Heart right ventricle (tissue), 16 donors: ENCODE results near the gene TMEM132D. TPM values are rescaled to one million over a fixed set of nuclear protein-coding genes. Genes with fewer than 3 reads are reported as not detected.

Experiments used
- ATAC-seq, 8 donors: fragments of 200-7000 bp; cut with Tn5 transposase; one replicate each; pipeline ENCODE4 v1.9.1; 2020; ENCODE audit warnings: mild to moderate bottlenecking in 8 of 8, moderate library complexity in 8 of 8, moderate number of reproducible peaks in 1 of 8
- DNase-seq, 2 donors: peaks; one replicate each; pipeline ENCODE4 v3.0.0-alpha.2; 2020
- H3K27ac ChIP-seq, 10 donors: fragments of 200-600 bp; sonication (generic) in 2 of 10; one replicate each; pipeline versions ENCODE4 v1.5.0 to v1.8.0; 2020 to 2022; ENCODE audit warnings: mild to moderate bottlenecking in 3 of 10
- H3K27me3 ChIP-seq, 7 donors: fragments of 200-600 bp; one replicate each; pipeline ENCODE4 v1.8.0; 2021 to 2022; ENCODE audit warnings: mild to moderate bottlenecking in 2 of 7
- H3K36me3 ChIP-seq, 9 donors: fragments of 200-600 bp; sonication (generic) in 1 of 9; one replicate each; pipeline versions ENCODE4 v1.5.0 to v1.8.0; 2020 to 2022; ENCODE audit warnings: mild to moderate bottlenecking in 2 of 9
- H3K4me1 ChIP-seq, 9 donors: fragments of 200-600 bp; sonication (generic) in 1 of 9; one replicate each; pipeline versions ENCODE4 v1.5.0 to v1.8.0; 2020 to 2022; ENCODE audit warnings: mild to moderate bottlenecking in 4 of 9
- H3K4me3 ChIP-seq, 10 donors: fragments of 200-600 bp; sonication (generic) in 2 of 10; one replicate each; pipeline versions ENCODE4 v1.5.0 to v1.8.0; 2020 to 2022; ENCODE audit warnings: mild to moderate bottlenecking in 7 of 10, moderate library complexity in 2 of 10
- H3K9me3 ChIP-seq, 11 donors: fragments of 200-600 bp in 10 of 11; sonication (generic) in 2 of 11; one replicate each; pipeline versions ENCODE4 v1.5.0 to v1.8.0; 2013 to 2022; ENCODE audit warnings: mild to moderate bottlenecking in 2 of 11, control low read depth in 1 of 11, moderate library complexity in 1 of 11
- CTCF ChIP-seq, 9 donors: fragments of 200-600 bp; sonication (generic) in 2 of 9; IDR thresholded peaks; one replicate each; pipeline versions ENCODE4 v1.5.0 to v1.8.0; 2021 to 2022; ENCODE audit warnings: antibody characterized with exemption in 9 of 9, mild to moderate bottlenecking in 5 of 9, moderate library complexity in 1 of 9
- WGBS, 2 donors: extraction: QIAGEN DNeasy Blood & Tissue Kit; methylation state at CpG; one replicate each; pipeline ENCODE4 v1.1.7; 2013; ENCODE audit warnings: inconsistent platforms in 1 of 2; 5-methylcytosine and 5-hydroxymethylcytosine counted together
- intact Hi-C, 10 donors: fragments of 100-400 bp; cut with DNase I; formaldehyde crosslinking; loops; one replicate each; pipeline versions ENCODE4 v1.11.1 to v1.14.2; 2022
- polyA plus RNA-seq, 2 donors: library from polyadenylated mRNA; stranded (reverse); fragments of 200-250 nt; gene quantifications; one replicate each; pipeline ENCODE4 v1.2.3, GENCODE V29; 2013
- total RNA-seq, 10 donors: library from RNA; stranded (reverse); fragmentation: NEBNext Ultra II Directional in 3 of 10; extraction: Animal tissue kit (Norgen Biotek cat#: 25700) in 3 of 10; gene quantifications; one replicate each; pipeline versions ENCODE4 v1.2.1 to v1.2.4, GENCODE V29; 2021 to 2023
- donor health status: Arrhythmogenic right ventricular cardiomyopathy.
- donor health status: ischemic (EF 13 %, LVEDD 7.1; RV severe dilation, severe dysfunction).
- donor health status: healthy with polysubstance abuse.
- donor health status: DM: no; HTN: yes; CAD: no.
- donor health status: DM: no; HTN: no; CAD: no.
- donor health status: ischemic (EF 25% LVEDD 6.9; RV normal size, moderate dysfunction).
- donor health status: ischemic (EF 25% LVEDD 5.7; RV mildly dilated, moderate dysfunction).
- donor health status: healthy.
- donor health status: DM: yes; HTN: yes; CAD: no.
- donor health status: Ischemic cardiomyopathy.
- donor health status: ischemic (EF 35%, LVEDD 5.7; RV mildly dilated, moderate dysfunction).
- donor health status: nonischemic (EF 11% LVEDD 7.7; RV severe dilation, severe dysfunction).
- donor health status: DM: yes; HTN: yes; CAD: no.
- donor health status: PGD.
- donor health status: ischemic (EF 29% LVEDD 5.4; RV normal size, mild dysfunction).
- donor health status: nonischemic (EF 23%, LVEDD 6.1; RV moderate dilation, normal function).

Gene TMEM132D
- total and polyA plus RNA-seq, 12 donors = not detected

DNA sequence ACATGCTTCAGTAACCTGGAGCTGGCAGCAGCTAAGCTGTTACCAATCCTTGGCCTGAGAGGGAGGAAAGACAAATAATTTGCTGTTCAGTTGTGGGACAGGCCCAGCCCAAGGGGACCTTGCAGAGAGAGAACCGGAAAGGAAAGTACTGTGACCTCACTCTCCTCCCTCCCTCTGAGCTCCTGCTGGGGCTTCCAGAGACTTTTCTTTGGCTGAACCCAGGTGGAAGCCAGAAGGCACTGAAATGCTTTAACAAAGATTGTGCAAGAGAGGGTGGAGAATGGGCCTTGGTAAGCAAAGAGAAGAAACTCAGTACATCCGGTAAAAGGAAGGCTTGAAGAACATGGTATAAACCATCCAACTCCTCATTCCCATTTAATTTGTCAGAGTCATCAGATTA lies 593.5 kb downstream of the TMEM132D start:
- intact Hi-C loops = no loop called here
- no peaks in the 10 kb centered on the region for H3K36me3 ChIP-seq
- no peak for ATAC-seq
- DNase-seq = no peak
- no peak overlapping the region for H3K27ac ChIP-seq
- no peak for TF ChIP-seq CTCF (IDR thresholded peaks at IDR 0.05)
- peaks cover 0 to 23% (median 0%) of the 10 kb centered on the region in 11 donors for H3K9me3 ChIP-seq
- no peaks in the 10 kb centered on the region for H3K4me1 ChIP-seq
- peaks cover 0 to 5% (median 0%) of the 10 kb centered on the region in 7 donors for H3K27me3 ChIP-seq
- H3K4me3 ChIP-seq = no peak overlapping the region
- WGBS, 2 donors = 58 to 64% methylated on average over 2 of the region's 2 CpGs

DNA sequence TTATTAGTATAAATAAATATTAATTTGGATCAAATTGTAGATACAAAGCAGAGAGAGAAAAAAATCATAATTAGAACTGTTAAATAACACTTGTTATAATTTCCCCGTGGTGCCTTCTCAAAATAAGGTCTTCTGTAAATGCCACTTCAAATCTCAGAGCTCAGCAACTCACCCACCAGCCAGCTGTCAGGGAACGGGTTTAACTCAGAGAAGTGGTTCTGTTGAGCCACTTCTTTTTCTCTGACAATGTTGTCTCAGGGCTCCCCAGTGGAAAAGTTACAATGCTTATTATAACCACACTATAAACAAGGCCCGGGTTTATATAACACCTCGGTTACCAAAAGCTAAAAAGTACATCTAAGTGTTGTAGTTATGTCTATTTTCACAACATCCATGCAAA lies 598.0 kb downstream of the TMEM132D start:
- DNase-seq (no peak), ATAC-seq (no peak)
- WGBS, 2 donors = 77 to 78% methylated on average over 4 of the region's 4 CpGs
- no peaks in the 10 kb centered on the region for H3K4me1 ChIP-seq
- TF ChIP-seq CTCF (IDR thresholded peaks at IDR 0.05) = no peak
- H3K4me3 ChIP-seq = no peak overlapping the region
- H3K27ac ChIP-seq = no peak overlapping the region
- H3K9me3 ChIP-seq = peaks cover 0 to 17% (median 0%) of the 10 kb centered on the region in 11 donors
- H3K27me3 ChIP-seq = peaks cover 0 to 5% (median 0%) of the 10 kb centered on the region in 7 donors
- no peaks in the 10 kb centered on the region for H3K36me3 ChIP-seq
- intact Hi-C loops = no loop called here

- DNase-seq (no peak), ATAC-seq (no peak)
- TF ChIP-seq CTCF (IDR thresholded peaks at IDR 0.05) = no peak
- Histone ChIP-seq H3K27me3 (peaks cover 0 to 5% (median 0%) of the 10 kb centered on the region in 7 donors), H3K4me1 (no peaks in the 10 kb centered on the region), H3K27ac (no peak overlapping the region), H3K4me3 (no peak overlapping the region), H3K9me3 (peaks cover 0 to 17% (median 0%) of the 10 kb centered on the region in 11 donors), H3K36me3 (no peaks in the 10 kb centered on the region)
- intact Hi-C loops = no loop called here
- 72 to 76% methylated on average over 7 of the region's 7 CpGs for WGBS, 2 donors
Observed at GRCh38 chr12:129304529-129304928, 599.3 kb downstream of the TMEM132D start.

- ATAC-seq = no peak
- H3K4me3 ChIP-seq = no peak overlapping the region
- DNase-seq = no peak
- H3K27ac ChIP-seq = no peak overlapping the region
- H3K27me3 ChIP-seq = no peaks in the 10 kb centered on the region
- no peak for TF ChIP-seq CTCF (IDR thresholded peaks at IDR 0.05)
- H3K36me3 ChIP-seq = no peaks in the 10 kb centered on the region
- 82 to 83% methylated on average over 8 of the region's 8 CpGs for WGBS, 2 donors
- intact Hi-C loops = no loop called here
- H3K4me1 ChIP-seq = no peaks in the 10 kb centered on the region
- peaks cover 0 to 17% (median 0%) of the 10 kb centered on the region in 11 donors for H3K9me3 ChIP-seq
Observed at GRCh38 chr12:129300011-129300410, 603.8 kb downstream of the TMEM132D start.
